B cell (primary cell): ENCODE results near the gene NEO1.

Experiments used
- EZH2 ChIP-seq: IDR thresholded peaks from 2 replicates; pipeline ENCODE4 v1.6.1; 2012; ENCODE audit warnings: borderline replicate concordance, low read depth, mild to moderate bottlenecking, moderate library complexity, low read length; ENCODE audit not compliant: insufficient read depth, poor library complexity, severe bottlenecking
- TF ChIP-seq, protein P1 (sequence below): fragments of 200-600 bp; IDR thresholded peaks from one replicate; pipeline ENCODE4 v1.8.0; 2022; ENCODE audit warnings: antibody characterized with exemption, mild to moderate bottlenecking

DNA sequence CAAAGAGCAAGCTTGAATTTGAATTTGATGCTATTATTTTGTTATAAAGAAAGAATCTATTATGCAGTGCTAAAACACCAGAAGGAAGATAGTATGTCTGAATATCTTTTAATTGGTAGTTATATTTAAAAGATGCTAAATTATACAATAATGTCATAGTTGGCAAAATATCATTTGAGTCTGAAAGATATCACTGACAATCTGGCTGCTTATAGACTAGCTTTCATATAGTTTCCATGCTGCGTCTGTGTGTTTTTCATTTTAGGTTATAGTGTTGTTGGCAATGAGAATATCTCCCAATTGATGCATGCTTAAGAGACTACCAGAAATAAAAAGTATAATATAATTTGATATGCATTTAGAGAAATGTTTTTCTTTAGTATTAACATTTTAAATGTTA is 142.9 kb downstream of the NEO1 start:
- TF ChIP-seq, protein P1, sequence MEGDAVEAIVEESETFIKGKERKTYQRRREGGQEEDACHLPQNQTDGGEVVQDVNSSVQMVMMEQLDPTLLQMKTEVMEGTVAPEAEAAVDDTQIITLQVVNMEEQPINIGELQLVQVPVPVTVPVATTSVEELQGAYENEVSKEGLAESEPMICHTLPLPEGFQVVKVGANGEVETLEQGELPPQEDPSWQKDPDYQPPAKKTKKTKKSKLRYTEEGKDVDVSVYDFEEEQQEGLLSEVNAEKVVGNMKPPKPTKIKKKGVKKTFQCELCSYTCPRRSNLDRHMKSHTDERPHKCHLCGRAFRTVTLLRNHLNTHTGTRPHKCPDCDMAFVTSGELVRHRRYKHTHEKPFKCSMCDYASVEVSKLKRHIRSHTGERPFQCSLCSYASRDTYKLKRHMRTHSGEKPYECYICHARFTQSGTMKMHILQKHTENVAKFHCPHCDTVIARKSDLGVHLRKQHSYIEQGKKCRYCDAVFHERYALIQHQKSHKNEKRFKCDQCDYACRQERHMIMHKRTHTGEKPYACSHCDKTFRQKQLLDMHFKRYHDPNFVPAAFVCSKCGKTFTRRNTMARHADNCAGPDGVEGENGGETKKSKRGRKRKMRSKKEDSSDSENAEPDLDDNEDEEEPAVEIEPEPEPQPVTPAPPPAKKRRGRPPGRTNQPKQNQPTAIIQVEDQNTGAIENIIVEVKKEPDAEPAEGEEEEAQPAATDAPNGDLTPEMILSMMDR: no peak
- no peak for TF ChIP-seq EZH2
